Measurements from ENCODE around the gene RANBP10.

DNA sequence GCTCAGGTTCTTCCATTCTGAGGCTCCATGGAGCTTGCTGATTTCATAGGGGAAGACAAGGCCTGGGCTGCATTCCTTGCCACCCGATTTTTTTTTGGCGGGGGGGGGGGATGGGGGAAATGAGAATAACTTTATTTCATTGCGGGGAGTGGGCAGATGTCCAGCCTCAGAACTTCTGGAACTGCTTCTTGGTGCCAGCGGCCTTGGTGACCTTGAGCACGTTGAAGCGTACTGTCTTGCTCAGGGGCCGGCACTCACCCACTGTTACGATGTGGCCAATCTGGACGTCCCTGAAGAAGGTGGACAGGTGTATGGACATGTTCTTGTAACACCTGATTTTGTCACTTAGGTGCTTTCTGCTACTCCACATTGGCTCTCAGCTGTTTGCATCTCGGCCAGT is 49.4 kb upstream of the RANBP10 start:
- TF ChIP-seq MEF2B (IDR thresholded peaks at IDR 0.05; ENCODE audit: partially characterized antibody, poor library complexity, severe bottlenecking), result no peak
- TF ChIP-seq CTCF (IDR thresholded peaks at IDR 0.05 in 2 of 3, conservative IDR thresholded peaks at IDR 0.05 in 1 of 3; ENCODE audit: control insufficient read depth in 2 of 3, extremely low read depth in 1 of 3, insufficient read depth in 1 of 3, low read depth in 3 of 3, low read length in 3 of 3), result no peak
- TF ChIP-seq CHD2 (IDR thresholded peaks at IDR 0.05; ENCODE audit: borderline replicate concordance, low read depth, low read length), result no peak
- TF ChIP-seq KDM1A (IDR thresholded peaks at IDR 0.05; ENCODE audit: borderline replicate concordance), result no peak
- TF ChIP-seq POLR2A (IDR thresholded peaks at IDR 0.05; ENCODE audit: low read depth, low read length), result no peak
- TF ChIP-seq, protein P1, sequence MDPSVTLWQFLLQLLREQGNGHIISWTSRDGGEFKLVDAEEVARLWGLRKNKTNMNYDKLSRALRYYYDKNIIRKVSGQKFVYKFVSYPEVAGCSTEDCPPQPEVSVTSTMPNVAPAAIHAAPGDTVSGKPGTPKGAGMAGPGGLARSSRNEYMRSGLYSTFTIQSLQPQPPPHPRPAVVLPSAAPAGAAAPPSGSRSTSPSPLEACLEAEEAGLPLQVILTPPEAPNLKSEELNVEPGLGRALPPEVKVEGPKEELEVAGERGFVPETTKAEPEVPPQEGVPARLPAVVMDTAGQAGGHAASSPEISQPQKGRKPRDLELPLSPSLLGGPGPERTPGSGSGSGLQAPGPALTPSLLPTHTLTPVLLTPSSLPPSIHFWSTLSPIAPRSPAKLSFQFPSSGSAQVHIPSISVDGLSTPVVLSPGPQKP (IDR thresholded peaks at IDR 0.05; ENCODE audit: low read depth, low read length), result no peak
- no peak for TF ChIP-seq NFIC (IDR thresholded peaks at IDR 0.05; ENCODE audit: low read depth, low read length)
- TF ChIP-seq SIN3A (IDR thresholded peaks at IDR 0.05; ENCODE audit: low read depth, low read length), result no peak
- TF ChIP-seq CEBPB (IDR thresholded peaks at IDR 0.05; ENCODE audit: borderline replicate concordance in 1 of 2, low read depth in 2 of 2, low read length in 2 of 2), result no peak
- TF ChIP-seq MYC (IDR thresholded peaks at IDR 0.05; ENCODE audit: insufficient read depth, insufficient read length, insufficient replicate concordance, low read length, severe bottlenecking), result no peak
- TF ChIP-seq RAD21 (IDR thresholded peaks at IDR 0.05; ENCODE audit: insufficient read depth, low read depth, low read length), result no peak
